GM12873 (cell line): ENCODE results near the gene SPDEF.

ENCODE experiments used
- CTCF ChIP-seq: IDR thresholded peaks from 2 replicates; pipeline ENCODE4 v1.5.1; 2012; ENCODE audit warnings: low read depth, mild to moderate bottlenecking, moderate library complexity, low read length, control low read depth; ENCODE audit not compliant: insufficient read depth; ENCODE audit errors: missing control alignments

SPDEF gene

GRCh38 chr6:34514593-34515472 lies 41.3 kb downstream of the SPDEF start:
- TF ChIP-seq CTCF: no peak

GRCh38 chr6:34514112-34514511 lies 42.0 kb downstream of the SPDEF start:
- TF ChIP-seq CTCF: no peak

- no peak for TF ChIP-seq CTCF
Measured at GRCh38 chr6:34513646-34514045, 42.5 kb downstream of the SPDEF start.

- TF ChIP-seq CTCF: no peak
Measured at GRCh38 chr6:34512738-34513115, 43.4 kb downstream of the SPDEF start.

GRCh38 chr6:34511915-34512737 lies 44.0 kb downstream of the SPDEF start:
- TF ChIP-seq CTCF: no peak

GRCh38 chr6:34511214-34511914 lies 44.8 kb downstream of the SPDEF start:
- no peak for TF ChIP-seq CTCF

GRCh38 chr6:34510299-34510698 lies 45.8 kb downstream of the SPDEF start:
- TF ChIP-seq CTCF: no peak
